Measurements from ENCODE around the gene KLHL6. TPM values are rescaled to one million over a fixed set of nuclear protein-coding genes. Genes with fewer than 3 reads are reported as not detected.
"Not testable (repeated sequence)": the region's sequence is repeated elsewhere in the genome, so short reads cannot be mapped to it uniquely, and the experiment has no call there.

KLHL6 gene
- polyA plus RNA-seq, 1 of the 3 experiments (the other 2 are of a cell fraction), result not detected

- peaks cover 4% of the 10 kb centered on the region for H3F3A ChIP-seq (replicated peaks; ENCODE audit: insufficient read depth)
- H3K9me2 ChIP-seq, result no peaks in the 10 kb centered on the region
- H3K79me2 ChIP-seq (ENCODE audit: insufficient read depth), result peaks cover 4% of the 10 kb centered on the region; the same call in 1 of the 2 replicates
- DNase-seq, result no peak
- WGBS (ENCODE audit: low lambda C conversion rate), result 47% methylated on average over 10 of the region's 10 CpGs
- no peaks in the 10 kb centered on the region for H4K20me1 ChIP-seq (ENCODE audit: insufficient read depth)
- H3K9me3 ChIP-seq, result no peaks in the 10 kb centered on the region; the same call in 1 of the 2 replicates
- H3K27ac ChIP-seq (ENCODE audit: low read depth in 2 of 2, low read length in 1 of 2), result no peak overlapping the region
- ChIA-PET CTCF (interaction anchor here (1.8 kb wide), 1 partner anchor 452 kb away, joined by 3 read pairs; no protein-coding TSS in a partner anchor), POLR2A (no interaction called here)
- H3K9ac ChIP-seq, result no peak overlapping the region
- no peaks in the 10 kb centered on the region for H3K27me3 ChIP-seq (ENCODE audit: insufficient read depth)
- H3K4me3 ChIP-seq (ENCODE audit: low read depth in 2 of 2, low read length in 1 of 2), result no peak overlapping the region
- H3K4me1 ChIP-seq (ENCODE audit: control insufficient read depth in 1 of 2, insufficient read depth in 2 of 2, low read depth in 1 of 2, low read length in 1 of 2), result peaks cover 0 to 5% of the 10 kb centered on the region in 2 experiments; a peak in 2 of 4 replicates
- no peak overlapping the region for H2AFZ ChIP-seq (ENCODE audit: low read depth)
- no peaks in the 10 kb centered on the region for H3K36me3 ChIP-seq (replicated peaks in 1 of 2; ENCODE audit: control insufficient read depth in 1 of 2, insufficient read depth in 2 of 2, low read length in 1 of 2)
- TF ChIP-seq EP300 (IDR thresholded peaks at IDR 0.05; ENCODE audit: borderline replicate concordance in 1 of 2, low read depth in 1 of 2, low read length in 1 of 2) (no peak), RCOR1 (IDR thresholded peaks at IDR 0.05; ENCODE audit: low read length) (no peak), SIN3A (IDR thresholded peaks at IDR 0.05; ENCODE audit: borderline replicate concordance, low read depth, low read length) (no peak), REST (IDR thresholded peaks at IDR 0.05; ENCODE audit: low read depth, low read length) (no peak), TEAD4 (IDR thresholded peaks at IDR 0.05; ENCODE audit: borderline replicate concordance, insufficient read depth) (no peak)
- TF ChIP-seq, protein P1, sequence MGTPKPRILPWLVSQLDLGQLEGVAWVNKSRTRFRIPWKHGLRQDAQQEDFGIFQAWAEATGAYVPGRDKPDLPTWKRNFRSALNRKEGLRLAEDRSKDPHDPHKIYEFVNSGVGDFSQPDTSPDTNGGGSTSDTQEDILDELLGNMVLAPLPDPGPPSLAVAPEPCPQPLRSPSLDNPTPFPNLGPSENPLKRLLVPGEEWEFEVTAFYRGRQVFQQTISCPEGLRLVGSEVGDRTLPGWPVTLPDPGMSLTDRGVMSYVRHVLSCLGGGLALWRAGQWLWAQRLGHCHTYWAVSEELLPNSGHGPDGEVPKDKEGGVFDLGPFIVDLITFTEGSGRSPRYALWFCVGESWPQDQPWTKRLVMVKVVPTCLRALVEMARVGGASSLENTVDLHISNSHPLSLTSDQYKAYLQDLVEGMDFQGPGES (IDR thresholded peaks at IDR 0.05; ENCODE audit: low read depth, low read length), result no peak
- H3K4me2 ChIP-seq, result no peak overlapping the region
Observed at GRCh38 chr3:183443395-183444385, 111.8 kb downstream of the KLHL6 start.

- no peaks in the 10 kb centered on the region for H3K27me3 ChIP-seq (ENCODE audit: insufficient read depth)
- ChIA-PET POLR2A (no interaction called here), CTCF (interaction anchor here (1.3 to 1.8 kb wide), 2 partner anchors 13 to 452 kb away, joined by 3 read pairs; no protein-coding TSS in a partner anchor)
- WGBS (ENCODE audit: low lambda C conversion rate), result 6% methylated on average over 1 of the region's 1 CpG
- no peak for DNase-seq
- peaks cover 4% of the 10 kb centered on the region for H3F3A ChIP-seq (replicated peaks; ENCODE audit: insufficient read depth)
- no peaks in the 10 kb centered on the region; a peak in 2 of 4 replicates for H3K4me1 ChIP-seq (ENCODE audit: control insufficient read depth in 1 of 2, insufficient read depth in 2 of 2, low read depth in 1 of 2, low read length in 1 of 2)
- H3K9me2 ChIP-seq, result no peaks in the 10 kb centered on the region
- no peaks in the 10 kb centered on the region for H3K79me2 ChIP-seq (ENCODE audit: insufficient read depth)
- H3K4me2 ChIP-seq, result no peak overlapping the region
- H3K9me3 ChIP-seq, result no peaks in the 10 kb centered on the region; the same call in 1 of the 2 replicates
- H3K4me3 ChIP-seq (ENCODE audit: low read depth in 2 of 2, low read length in 1 of 2), result no peak overlapping the region
- no peak for TF ChIP-seq RFX5 (IDR thresholded peaks at IDR 0.05; ENCODE audit: low read length)
- TF ChIP-seq USF1 (IDR thresholded peaks at IDR 0.05; ENCODE audit: borderline replicate concordance, low read depth), result no peak
- no peak for TF ChIP-seq SIN3A (IDR thresholded peaks at IDR 0.05; ENCODE audit: borderline replicate concordance, low read depth, low read length)
- TF ChIP-seq, protein P2, sequence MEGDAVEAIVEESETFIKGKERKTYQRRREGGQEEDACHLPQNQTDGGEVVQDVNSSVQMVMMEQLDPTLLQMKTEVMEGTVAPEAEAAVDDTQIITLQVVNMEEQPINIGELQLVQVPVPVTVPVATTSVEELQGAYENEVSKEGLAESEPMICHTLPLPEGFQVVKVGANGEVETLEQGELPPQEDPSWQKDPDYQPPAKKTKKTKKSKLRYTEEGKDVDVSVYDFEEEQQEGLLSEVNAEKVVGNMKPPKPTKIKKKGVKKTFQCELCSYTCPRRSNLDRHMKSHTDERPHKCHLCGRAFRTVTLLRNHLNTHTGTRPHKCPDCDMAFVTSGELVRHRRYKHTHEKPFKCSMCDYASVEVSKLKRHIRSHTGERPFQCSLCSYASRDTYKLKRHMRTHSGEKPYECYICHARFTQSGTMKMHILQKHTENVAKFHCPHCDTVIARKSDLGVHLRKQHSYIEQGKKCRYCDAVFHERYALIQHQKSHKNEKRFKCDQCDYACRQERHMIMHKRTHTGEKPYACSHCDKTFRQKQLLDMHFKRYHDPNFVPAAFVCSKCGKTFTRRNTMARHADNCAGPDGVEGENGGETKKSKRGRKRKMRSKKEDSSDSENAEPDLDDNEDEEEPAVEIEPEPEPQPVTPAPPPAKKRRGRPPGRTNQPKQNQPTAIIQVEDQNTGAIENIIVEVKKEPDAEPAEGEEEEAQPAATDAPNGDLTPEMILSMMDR (IDR thresholded peaks at IDR 0.05), result no peak
- TF ChIP-seq RAD21 (IDR thresholded peaks at IDR 0.05; ENCODE audit: low read length), result no peak
- TF ChIP-seq TAF1 (IDR thresholded peaks at IDR 0.05; ENCODE audit: borderline replicate concordance, low read depth, low read length), result no peak
- H2AFZ ChIP-seq (ENCODE audit: low read depth), result no peak overlapping the region
- H3K36me3 ChIP-seq (replicated peaks in 1 of 2; ENCODE audit: control insufficient read depth in 1 of 2, insufficient read depth in 2 of 2, low read length in 1 of 2), result no peaks in the 10 kb centered on the region
- no peak overlapping the region for H3K27ac ChIP-seq (ENCODE audit: low read depth in 2 of 2, low read length in 1 of 2)
- H4K20me1 ChIP-seq (ENCODE audit: insufficient read depth), result no peaks in the 10 kb centered on the region
- no peak overlapping the region for H3K9ac ChIP-seq
Observed at GRCh38 chr3:183442994-183443393, 112.5 kb downstream of the KLHL6 start.

- H3K9me2 ChIP-seq; H3K79me2 ChIP-seq (ENCODE audit: insufficient read depth); H3K4me1 ChIP-seq (ENCODE audit: control insufficient read depth in 1 of 2, insufficient read depth in 2 of 2, low read depth in 1 of 2, low read length in 1 of 2); H2AFZ ChIP-seq (ENCODE audit: low read depth); H3K9me3 ChIP-seq; H3K9ac ChIP-seq; H3K4me3 ChIP-seq (ENCODE audit: low read depth in 2 of 2, low read length in 1 of 2); H4K20me1 ChIP-seq (ENCODE audit: insufficient read depth); H3K36me3 ChIP-seq (replicated peaks in 1 of 2; ENCODE audit: control insufficient read depth in 1 of 2, insufficient read depth in 2 of 2, low read length in 1 of 2); DNase-seq; H3K27me3 ChIP-seq (ENCODE audit: insufficient read depth); H3K4me2 ChIP-seq; H3F3A ChIP-seq (replicated peaks; ENCODE audit: insufficient read depth); H3K27ac ChIP-seq (ENCODE audit: low read depth in 2 of 2, low read length in 1 of 2): not testable (repeated sequence)
- POLR2A ChIA-PET, result interaction anchor here (0.7 kb wide), 1 partner anchor 328 kb away, joined by 5 read pairs; no protein-coding TSS in a partner anchor
- 71% methylated on average over 3 of the region's 3 CpGs for WGBS (ENCODE audit: low lambda C conversion rate)
- CTCF ChIA-PET, result interaction anchor here (1.0 kb wide), 1 partner anchor 8 kb away, joined by 4 read pairs; no protein-coding TSS in a partner anchor
Observed at GRCh38 chr3:183440521-183440920, 115.0 kb downstream of the KLHL6 start.

Measured in SK-N-SH (cell line).